Lower leg skin (tissue), 4 donors: ENCODE results near the gene DEPDC1. TPM values are rescaled to one million over a fixed set of nuclear protein-coding genes. Genes with fewer than 3 reads are reported as not detected.

ENCODE experiments used
- DNase-seq, 2 donors: peaks; one replicate each; pipeline ENCODE4 v3.0.0-alpha.2; 2019; ENCODE audit warnings: low spot score in 2 of 2
- H3K4me3 ChIP-seq: fragments of 200-600 bp; sonication (generic); 2 replicates; pipeline ENCODE4 v1.5.1; 2017; ENCODE audit warnings: mild to moderate bottlenecking, low read depth; ENCODE audit not compliant: poor library complexity, severe bottlenecking
- POLR2A ChIP-seq, 2 donors: fragments of 450-650 bp; IDR thresholded peaks; one replicate each; pipeline ENCODE4 v1.6.1; 2016 to 2017; ENCODE audit warnings: antibody characterized with exemption in 2 of 2, mild to moderate bottlenecking in 1 of 2, moderate library complexity in 1 of 2
- WGBS, 2 donors: methylation state at CpG; one replicate each; pipeline ENCODE4 v1.1.5; 2018; 5-methylcytosine and 5-hydroxymethylcytosine counted together
- intact Hi-C: fragments of 100-400 bp; cut with DNase I; formaldehyde crosslinking; loops from one replicate; pipeline ENCODE4 v1.15.0; 2023; ENCODE audit warnings: low total_unique reads
- total RNA-seq, 4 donors: library from RNA; depleted of rRNA; stranded (reverse); fragments of >200 nt; gene quantifications; one replicate each; pipeline ENCODE4 v1.1.0, GENCODE V29; 2016
- TF ChIP-seq, protein P1 (sequence below), 3 donors: fragments of 450-650 bp; IDR thresholded peaks; one replicate each; pipeline ENCODE4 v1.5.1; 2016; ENCODE audit warnings: antibody characterized with exemption in 3 of 3, mild to moderate bottlenecking in 3 of 3, moderate library complexity in 2 of 3

The DEPDC1 gene, protein sequence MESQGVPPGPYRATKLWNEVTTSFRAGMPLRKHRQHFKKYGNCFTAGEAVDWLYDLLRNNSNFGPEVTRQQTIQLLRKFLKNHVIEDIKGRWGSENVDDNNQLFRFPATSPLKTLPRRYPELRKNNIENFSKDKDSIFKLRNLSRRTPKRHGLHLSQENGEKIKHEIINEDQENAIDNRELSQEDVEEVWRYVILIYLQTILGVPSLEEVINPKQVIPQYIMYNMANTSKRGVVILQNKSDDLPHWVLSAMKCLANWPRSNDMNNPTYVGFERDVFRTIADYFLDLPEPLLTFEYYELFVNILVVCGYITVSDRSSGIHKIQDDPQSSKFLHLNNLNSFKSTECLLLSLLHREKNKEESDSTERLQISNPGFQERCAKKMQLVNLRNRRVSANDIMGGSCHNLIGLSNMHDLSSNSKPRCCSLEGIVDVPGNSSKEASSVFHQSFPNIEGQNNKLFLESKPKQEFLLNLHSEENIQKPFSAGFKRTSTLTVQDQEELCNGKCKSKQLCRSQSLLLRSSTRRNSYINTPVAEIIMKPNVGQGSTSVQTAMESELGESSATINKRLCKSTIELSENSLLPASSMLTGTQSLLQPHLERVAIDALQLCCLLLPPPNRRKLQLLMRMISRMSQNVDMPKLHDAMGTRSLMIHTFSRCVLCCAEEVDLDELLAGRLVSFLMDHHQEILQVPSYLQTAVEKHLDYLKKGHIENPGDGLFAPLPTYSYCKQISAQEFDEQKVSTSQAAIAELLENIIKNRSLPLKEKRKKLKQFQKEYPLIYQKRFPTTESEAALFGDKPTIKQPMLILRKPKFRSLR
- 1 to 10 TPM; 1.3 to 6.5 (median 2.0) TPM for total RNA-seq

DNA sequence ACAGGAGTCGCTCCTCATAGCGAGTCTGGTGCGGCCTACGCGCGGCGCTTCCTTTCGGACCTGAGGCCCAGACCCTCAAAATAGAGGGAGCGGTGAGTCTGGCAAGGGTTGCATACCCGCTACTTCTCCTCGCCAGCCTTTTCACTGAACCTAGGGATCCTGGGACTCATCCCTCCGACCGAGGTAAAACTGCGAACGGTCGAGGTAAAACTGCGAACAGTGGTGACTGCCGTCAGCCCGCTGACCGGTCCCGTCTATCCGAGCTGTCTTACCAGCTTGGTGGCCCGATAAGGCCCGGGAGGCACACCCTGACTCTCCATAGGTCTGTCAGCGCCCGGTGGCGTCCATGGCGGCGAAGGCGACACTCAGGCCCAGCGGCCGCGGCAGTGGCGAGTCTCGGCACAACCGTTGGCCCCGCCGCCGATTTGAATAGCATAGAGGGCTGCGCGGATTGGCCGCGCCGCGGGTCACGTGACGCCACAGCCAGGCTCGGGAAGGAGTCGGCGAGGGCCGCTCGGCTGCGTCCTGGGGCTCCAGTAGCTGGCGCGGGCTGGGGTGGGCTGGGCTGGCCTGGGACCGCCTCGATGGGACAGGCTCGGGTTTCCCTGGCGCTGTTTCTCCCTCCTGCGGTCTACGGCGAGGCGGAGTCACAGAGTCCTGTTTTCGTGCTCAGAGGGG, at the start of gene DEPDC1:
Gene DEPDC1, minus strand, starts transcription at position 403 of the 678 bp plus-strand sequence. Its CDS starts 83 bp downstream, at position 320.
- no peak for TF ChIP-seq POLR2A (IDR thresholded peaks at IDR 0.05)
- TF ChIP-seq, protein P1, sequence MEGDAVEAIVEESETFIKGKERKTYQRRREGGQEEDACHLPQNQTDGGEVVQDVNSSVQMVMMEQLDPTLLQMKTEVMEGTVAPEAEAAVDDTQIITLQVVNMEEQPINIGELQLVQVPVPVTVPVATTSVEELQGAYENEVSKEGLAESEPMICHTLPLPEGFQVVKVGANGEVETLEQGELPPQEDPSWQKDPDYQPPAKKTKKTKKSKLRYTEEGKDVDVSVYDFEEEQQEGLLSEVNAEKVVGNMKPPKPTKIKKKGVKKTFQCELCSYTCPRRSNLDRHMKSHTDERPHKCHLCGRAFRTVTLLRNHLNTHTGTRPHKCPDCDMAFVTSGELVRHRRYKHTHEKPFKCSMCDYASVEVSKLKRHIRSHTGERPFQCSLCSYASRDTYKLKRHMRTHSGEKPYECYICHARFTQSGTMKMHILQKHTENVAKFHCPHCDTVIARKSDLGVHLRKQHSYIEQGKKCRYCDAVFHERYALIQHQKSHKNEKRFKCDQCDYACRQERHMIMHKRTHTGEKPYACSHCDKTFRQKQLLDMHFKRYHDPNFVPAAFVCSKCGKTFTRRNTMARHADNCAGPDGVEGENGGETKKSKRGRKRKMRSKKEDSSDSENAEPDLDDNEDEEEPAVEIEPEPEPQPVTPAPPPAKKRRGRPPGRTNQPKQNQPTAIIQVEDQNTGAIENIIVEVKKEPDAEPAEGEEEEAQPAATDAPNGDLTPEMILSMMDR (IDR thresholded peaks at IDR 0.05), result no peak
- intact Hi-C loops, result no loop called here
- 1% methylated on average over 26 to 31 of the region's 64 CpGs for WGBS, 2 donors

GRCh38 chr1:68544651-68545050, 47.8 kb upstream of the DEPDC1 start:
- no peak overlapping the region for H3K4me3 ChIP-seq
- intact Hi-C loops, result no loop called here
- DNase-seq, result no peak
- 86 to 87% methylated on average over 4 of the region's 4 CpGs for WGBS, 2 donors
- TF ChIP-seq, protein P1 (IDR thresholded peaks at IDR 0.05), result no peak
- no peak for TF ChIP-seq POLR2A (IDR thresholded peaks at IDR 0.05)

More for the DNA sequence above, at the start of gene DEPDC1:
- peak; percentile 93 to 98 for DNase-seq
- peak within 1 kb of the TSS; percentile 67 for H3K4me3 ChIP-seq

DNA sequence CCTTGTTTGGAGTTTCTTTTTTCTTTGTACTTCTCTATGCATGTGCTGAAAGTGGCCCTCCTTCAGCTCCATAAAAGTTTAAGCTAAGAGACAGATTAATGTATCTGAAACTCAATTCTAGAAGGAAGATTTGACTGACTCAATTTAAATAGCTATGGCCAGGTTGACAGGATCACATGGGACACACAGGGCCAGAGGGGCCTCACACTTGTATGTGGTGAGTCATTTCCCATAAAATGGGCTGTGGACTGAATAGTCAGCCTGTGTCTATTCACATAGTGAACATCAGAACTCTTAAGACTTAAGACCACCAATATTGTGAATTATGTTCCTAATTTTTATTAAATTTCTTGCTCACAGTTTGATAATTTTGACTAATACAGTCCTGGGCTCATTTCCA, 45.7 kb upstream of the DEPDC1 start:
- DNase-seq, result no peak
- no peak overlapping the region for H3K4me3 ChIP-seq
- TF ChIP-seq, protein P1 (IDR thresholded peaks at IDR 0.05), result no peak
- no peak for TF ChIP-seq POLR2A (IDR thresholded peaks at IDR 0.05)
- intact Hi-C loops, result no loop called here

DNA sequence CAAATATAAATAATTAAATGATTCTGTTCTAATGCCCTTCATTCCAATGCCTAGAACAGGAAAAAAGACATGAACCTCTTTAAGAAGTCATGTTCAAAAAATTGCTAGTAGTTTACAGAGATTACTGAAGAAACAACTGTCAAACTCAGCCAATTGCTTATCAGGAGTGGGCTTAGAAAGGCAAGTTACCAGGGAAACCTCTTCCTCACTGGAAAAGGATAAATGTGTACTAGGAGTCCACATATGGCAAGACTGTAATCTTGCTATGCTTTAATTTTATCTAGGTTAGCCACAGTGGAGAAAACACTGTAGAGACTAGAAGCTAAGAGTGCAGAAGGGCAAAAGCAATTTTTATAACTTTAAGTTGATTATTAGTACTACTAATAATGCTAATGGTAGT, 42.1 kb upstream of the DEPDC1 start:
- TF ChIP-seq, protein P1 (IDR thresholded peaks at IDR 0.05), result no peak
- no peak for TF ChIP-seq POLR2A (IDR thresholded peaks at IDR 0.05)
- no peak for DNase-seq
- intact Hi-C loops, result no loop called here
- H3K4me3 ChIP-seq, result no peak overlapping the region

DNA sequence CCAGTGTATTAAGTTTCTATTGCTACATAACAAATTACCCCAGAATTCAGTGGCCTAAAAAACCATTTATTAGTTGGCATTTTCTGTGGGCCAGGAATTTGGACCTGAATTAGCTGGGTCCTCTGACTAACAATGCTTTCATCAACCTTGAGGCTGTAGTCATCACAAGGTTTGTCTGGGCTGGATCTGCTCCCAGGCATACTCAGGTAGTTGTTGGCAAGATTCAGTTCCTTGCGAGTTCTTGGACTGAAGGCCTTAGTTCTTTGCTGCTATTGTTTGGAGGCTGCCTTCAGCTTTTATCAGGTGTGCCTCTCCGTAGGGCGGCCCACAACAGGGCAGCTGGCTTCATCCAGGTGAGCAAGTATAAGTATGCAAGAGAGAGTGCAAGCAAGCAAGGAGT, 31.4 kb upstream of the DEPDC1 start:
- intact Hi-C loops, result no loop called here
- no peak for TF ChIP-seq POLR2A (IDR thresholded peaks at IDR 0.05)
- TF ChIP-seq, protein P1 (IDR thresholded peaks at IDR 0.05), result no peak
- no peak for DNase-seq
- WGBS, 2 donors, result 44 to 64% methylated on average over 3 of the region's 3 CpGs
- no peak overlapping the region for H3K4me3 ChIP-seq
